GM15510 (cell line): ENCODE measurements around the gene IL1RL2.

ENCODE experiments used
- POLR2A ChIP-seq: IDR thresholded peaks from 3 replicates; pipeline ENCODE4 v1.6.1; 2011; ENCODE audit warnings: borderline replicate concordance; ENCODE audit not compliant: insufficient read length; ENCODE audit errors: extremely low read depth

The IL1RL2 gene

GRCh38 chr2:102186791-102187495 lies at the start of gene IL1RL2:
IL1RL2 (plus strand) TSS chr2:102187023; CDS start chr2:102187868, 845 bp downstream.
- TF ChIP-seq POLR2A: no peak

- TF ChIP-seq POLR2A: no peak
These were observed 49.7 kb upstream of the IL1RL2 start for GRCh38 chr2:102137138-102137537.

GRCh38 chr2:102138331-102138730 lies 48.5 kb upstream of the IL1RL2 start:
- TF ChIP-seq POLR2A: no peak

- TF ChIP-seq POLR2A: no peak
These were observed 47.0 kb upstream of the IL1RL2 start for GRCh38 chr2:102139851-102140250.

- TF ChIP-seq POLR2A: no peak
These were observed 46.4 kb upstream of the IL1RL2 start for GRCh38 chr2:102140377-102140776.

- TF ChIP-seq POLR2A: no peak
These were observed 45.5 kb upstream of the IL1RL2 start for GRCh38 chr2:102141011-102141943.

- TF ChIP-seq POLR2A: no peak
These were observed 44.6 kb upstream of the IL1RL2 start, which contains the start of gene IL1R1 for GRCh38 chr2:102141970-102142828. IL1R1 (plus strand) TSS chr2:102142746; CDS start chr2:102157725, 14,979 bp downstream.

- TF ChIP-seq POLR2A: no peak
These were observed 43.9 kb upstream of the IL1RL2 start for GRCh38 chr2:102142829-102143449.

GRCh38 chr2:102143450-102143985 lies 43.3 kb upstream of the IL1RL2 start:
- no peak for TF ChIP-seq POLR2A

GRCh38 chr2:102144128-102144527 lies 42.7 kb upstream of the IL1RL2 start:
- TF ChIP-seq POLR2A: no peak

- no peak for TF ChIP-seq POLR2A
These were observed 41.7 kb upstream of the IL1RL2 start for GRCh38 chr2:102145107-102145506.

- TF ChIP-seq POLR2A: no peak
These were observed 40.9 kb upstream of the IL1RL2 start for GRCh38 chr2:102145934-102146333.

GRCh38 chr2:102147935-102148334 lies 38.9 kb upstream of the IL1RL2 start:
- TF ChIP-seq POLR2A: no peak

GRCh38 chr2:102149243-102149642 lies 37.6 kb upstream of the IL1RL2 start:
- TF ChIP-seq POLR2A: no peak
